Loucy (cell line): ENCODE data around the gene RUNDC3A.

Experiments
- H2AFZ ChIP-seq: fragments of 200-600 bp; sonication (generic); 2 replicates; pipeline ENCODE4 v1.6.0; 2016; ENCODE audit warnings: antibody characterized with exemption, mild to moderate bottlenecking, low read length, moderate library complexity
- H3F3A ChIP-seq: fragments of 200-600 bp; 2 replicates; pipeline ENCODE4 v1.6.0; 2016; ENCODE audit warnings: antibody characterized with exemption, low read depth, mild to moderate bottlenecking
- H3K27me3 ChIP-seq: fragments of 200-600 bp; sonication (generic); 2 replicates; pipeline ENCODE4 v1.6.1; 2014; ENCODE audit warnings: low read length, mild to moderate bottlenecking; ENCODE audit not compliant: insufficient read depth, poor library complexity, severe bottlenecking
- H3K36me3 ChIP-seq: fragments of 200-600 bp; sonication (generic); 2 replicates; pipeline ENCODE4 v1.6.1; 2016; ENCODE audit warnings: low read length; ENCODE audit not compliant: insufficient read depth
- H3K4me1 ChIP-seq: fragments of 200-600 bp; sonication (generic); 2 replicates; pipeline ENCODE4 v1.5.1; 2014; ENCODE audit warnings: low read length, mild to moderate bottlenecking; ENCODE audit not compliant: insufficient read depth, poor library complexity, severe bottlenecking
- H3K4me2 ChIP-seq: fragments of 200-600 bp; sonication (generic); 2 replicates; pipeline ENCODE4 v1.6.0; 2014; ENCODE audit warnings: antibody characterized with exemption, low read length, low read depth, mild to moderate bottlenecking; ENCODE audit not compliant: poor library complexity, severe bottlenecking
- H3K4me3 ChIP-seq: fragments of 200-600 bp; sonication (generic); 2 replicates; pipeline ENCODE4 v1.5.1; 2014; ENCODE audit warnings: low read length, mild to moderate bottlenecking, mixed read lengths; ENCODE audit not compliant: poor library complexity, severe bottlenecking
- H3K79me2 ChIP-seq: fragments of 200-600 bp; sonication (generic); 2 replicates; pipeline ENCODE4 v1.6.1; 2014; ENCODE audit warnings: low read length; ENCODE audit not compliant: insufficient read depth
- H3K9ac ChIP-seq: fragments of 200-600 bp; sonication (generic); 2 replicates; pipeline ENCODE4 v1.6.0; 2014; ENCODE audit warnings: mild to moderate bottlenecking, low read depth, low read length, moderate library complexity; ENCODE audit not compliant: poor library complexity, severe bottlenecking
- H3K9me2 ChIP-seq: fragments of 200-600 bp; sonication (generic); replicated peaks from 2 replicates; pipeline ENCODE4 v1.6.1; 2016; ENCODE audit warnings: low read depth, low read length, mixed read lengths
- H3K9me3 ChIP-seq: fragments of 200-600 bp; sonication (generic); 2 replicates; pipeline ENCODE4 v1.6.1; 2014; ENCODE audit warnings: mild to moderate bottlenecking, antibody characterized with exemption, low read length, low read depth; ENCODE audit not compliant: insufficient read depth
- H4K20me1 ChIP-seq: fragments of 200-600 bp; sonication (generic); 2 replicates; pipeline ENCODE4 v1.6.0; 2014; ENCODE audit warnings: antibody characterized with exemption, low read length, mild to moderate bottlenecking; ENCODE audit not compliant: insufficient read depth, poor library complexity, severe bottlenecking
- CTCF ChIP-seq: fragments of 200-600 bp; sonication (generic); conservative IDR thresholded peaks from 2 replicates; pipeline ENCODE4 v1.5.1; 2014; ENCODE audit warnings: mild to moderate bottlenecking, antibody characterized with exemption, low read length
- EZH2phosphoT487 ChIP-seq: fragments of 200-600 bp; IDR thresholded peaks from 2 replicates; pipeline ENCODE4 v1.6.1; 2018; ENCODE audit warnings: antibody characterized with exemption, mild to moderate bottlenecking, moderate library complexity, borderline replicate concordance

Gene RUNDC3A

GRCh38 chr17:44284024-44284400, 24.4 kb upstream of the RUNDC3A start:
- H3F3A ChIP-seq = no peaks in the 10 kb centered on the region
- H3K9me3 ChIP-seq = no peaks in the 10 kb centered on the region
- no peaks in the 10 kb centered on the region for H3K36me3 ChIP-seq
- H3K27me3 ChIP-seq = no peaks in the 10 kb centered on the region
- TF ChIP-seq EZH2phosphoT487 = no peak
- no peak for TF ChIP-seq CTCF
- H3K4me2 ChIP-seq = no peak overlapping the region
- no peak overlapping the region for H3K4me3 ChIP-seq
- H3K9me2 ChIP-seq = no peaks in the 10 kb centered on the region
- H2AFZ ChIP-seq = no peak overlapping the region
- no peak overlapping the region for H3K9ac ChIP-seq
- no peaks in the 10 kb centered on the region for H3K79me2 ChIP-seq
- H3K4me1 ChIP-seq = peaks cover 8% of the 10 kb centered on the region
- no peaks in the 10 kb centered on the region for H4K20me1 ChIP-seq

- Histone ChIP-seq H3K79me2 (no peaks in the 10 kb centered on the region), H2AFZ (no peak overlapping the region), H3K9me3 (no peaks in the 10 kb centered on the region), H3K9ac (no peak overlapping the region), H3F3A (no peaks in the 10 kb centered on the region), H3K27me3 (no peaks in the 10 kb centered on the region), H3K4me3 (no peak overlapping the region), H3K4me1 (no peaks in the 10 kb centered on the region), H3K36me3 (no peaks in the 10 kb centered on the region), H3K4me2 (no peak overlapping the region), H4K20me1 (no peaks in the 10 kb centered on the region), H3K9me2 (no peaks in the 10 kb centered on the region)
- TF ChIP-seq CTCF (no peak), EZH2phosphoT487 (no peak)
Observed at GRCh38 chr17:44287651-44288050, 20.8 kb upstream of the RUNDC3A start.

GRCh38 chr17:44293509-44294226, 14.7 kb upstream of the RUNDC3A start:
- H3K27me3 ChIP-seq = no peaks in the 10 kb centered on the region
- no peaks in the 10 kb centered on the region for H3K4me1 ChIP-seq
- H3K79me2 ChIP-seq = no peaks in the 10 kb centered on the region
- no peaks in the 10 kb centered on the region for H3F3A ChIP-seq
- no peaks in the 10 kb centered on the region for H4K20me1 ChIP-seq
- no peak overlapping the region for H2AFZ ChIP-seq
- H3K9me2 ChIP-seq = no peaks in the 10 kb centered on the region
- no peaks in the 10 kb centered on the region for H3K36me3 ChIP-seq
- H3K4me2 ChIP-seq = no peak overlapping the region
- H3K9ac ChIP-seq = no peak overlapping the region
- TF ChIP-seq CTCF = no peak
- TF ChIP-seq EZH2phosphoT487 = no peak
- no peak overlapping the region for H3K4me3 ChIP-seq
- H3K9me3 ChIP-seq = no peaks in the 10 kb centered on the region
